ENCODE data around the gene NFU1.

GRCh38 chr2:69452687-69453086, 15.5 kb upstream of the NFU1 start:
- TF ChIP-seq CTCF (IDR thresholded peaks at IDR 0.05) (no peak), POLR2AphosphoS5 (IDR thresholded peaks at IDR 0.05) (no peak)
